Measurements from ENCODE around the gene PTPRK. TPM values are rescaled to one million over a fixed set of nuclear protein-coding genes. Genes with fewer than 3 reads are reported as not detected.
A peak's percentile ranks its signal among the peaks of the same experiment; 100 is the strongest.

Gene PTPRK
- total and polyA plus RNA-seq, 5 experiments from 2014 or later, result 3.7 to 7.5 (median 6.3) TPM

DNA sequence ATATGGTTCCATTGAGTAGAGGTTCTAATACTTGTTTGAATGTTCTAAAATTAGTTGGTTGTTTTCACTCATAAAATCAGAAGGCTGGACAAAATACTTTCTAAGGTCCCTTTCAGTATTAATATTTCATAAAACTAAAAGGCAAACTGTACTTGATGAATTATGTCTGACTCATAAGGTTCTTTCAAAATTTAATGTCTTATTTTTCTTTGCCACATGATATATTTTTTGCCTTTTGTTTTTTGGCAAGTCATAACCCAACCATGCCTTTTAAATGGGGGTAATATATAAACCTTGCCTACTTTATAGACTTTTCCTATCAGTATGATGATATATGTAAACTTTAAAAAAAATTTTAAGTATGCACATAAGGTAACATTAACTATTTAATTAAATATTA is 244.7 kb downstream of the PTPRK start:
- peaks cover 0 to 9% (median 0%) of the 10 kb centered on the region in 3 donors for H3K36me3 Mint-ChIP-seq
- no peak overlapping the region for H3K27ac Mint-ChIP-seq
- POLR2A ChIA-PET, result no interaction called here
- H3K4me1 Mint-ChIP-seq, result peaks cover 4 to 6% (median 5%) of the 10 kb centered on the region in 4 donors
- no peak for ATAC-seq
- no peaks in the 10 kb centered on the region for H3K27me3 Mint-ChIP-seq
- peaks cover 0 to 2% (median 0%) of the 10 kb centered on the region in 9 donors for H3K9me3 Mint-ChIP-seq
- H3K4me3 Mint-ChIP-seq, result no peak overlapping the region
- DNase-seq, result no peak

DNA sequence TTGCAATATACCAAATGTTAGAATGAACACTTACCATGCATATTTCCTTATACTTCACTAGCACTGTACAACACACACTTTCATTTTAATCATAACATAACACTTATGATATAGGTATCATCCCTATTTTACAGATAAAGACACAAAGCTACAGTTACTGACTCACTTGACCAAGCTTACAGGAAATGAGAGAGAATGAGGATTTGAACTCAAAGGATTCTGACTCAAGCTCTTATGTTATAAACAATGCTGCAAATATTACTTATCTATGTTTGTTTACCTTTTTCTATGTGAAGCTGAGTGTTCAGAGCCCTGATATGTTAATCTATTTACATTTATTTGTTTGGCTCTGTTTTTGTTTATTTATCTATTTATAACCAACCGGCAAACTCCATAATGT is 245.4 kb downstream of the PTPRK start:
- ATAC-seq, result no peak

DNA sequence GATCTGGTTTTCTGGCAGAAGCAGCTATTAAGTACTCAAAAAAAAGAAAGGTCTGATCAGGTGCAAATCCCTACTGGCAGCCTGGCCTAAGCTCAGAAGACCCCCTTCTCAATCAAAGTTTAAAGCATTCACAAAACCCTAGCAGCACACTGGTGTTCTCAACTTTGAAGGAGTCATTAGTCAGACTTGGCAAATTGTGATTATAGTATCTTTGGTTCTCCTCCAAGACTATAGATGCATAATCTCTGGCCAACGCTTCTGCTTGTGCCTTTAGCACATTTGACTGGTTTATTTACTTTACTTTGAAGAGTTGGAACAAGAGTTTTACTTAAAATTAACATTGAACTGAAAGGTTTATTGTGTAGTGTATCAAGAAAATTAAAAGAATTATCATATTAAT is 248.9 kb downstream of the PTPRK start:
- H3K4me1 Mint-ChIP-seq, result peaks cover 4 to 7% (median 4%) of the 10 kb centered on the region in 4 donors
- peaks cover 0 to 7% (median 0%) of the 10 kb centered on the region in 3 donors for H3K36me3 Mint-ChIP-seq
- no peak for ATAC-seq
- H3K27ac Mint-ChIP-seq, result no peak overlapping the region
- POLR2A ChIA-PET, result no interaction called here
- H3K4me3 Mint-ChIP-seq, result no peak overlapping the region
- peaks cover 0 to 2% (median 0%) of the 10 kb centered on the region in 9 donors for H3K9me3 Mint-ChIP-seq
- H3K27me3 Mint-ChIP-seq, result no peaks in the 10 kb centered on the region
- no peak for DNase-seq

More for the DNA sequence above, 245.4 kb downstream of the PTPRK start:
- no peaks in the 10 kb centered on the region for H3K27me3 Mint-ChIP-seq
- H3K9me3 Mint-ChIP-seq, result peaks cover 0 to 2% (median 0%) of the 10 kb centered on the region in 9 donors
- peaks cover 0 to 9% (median 0%) of the 10 kb centered on the region in 3 donors for H3K36me3 Mint-ChIP-seq
- no peak overlapping the region for H3K27ac Mint-ChIP-seq
- H3K4me3 Mint-ChIP-seq, result no peak overlapping the region
- no peak for DNase-seq
- POLR2A ChIA-PET, result no interaction called here
- peaks cover 4 to 7% (median 5%) of the 10 kb centered on the region in 4 donors for H3K4me1 Mint-ChIP-seq

DNA sequence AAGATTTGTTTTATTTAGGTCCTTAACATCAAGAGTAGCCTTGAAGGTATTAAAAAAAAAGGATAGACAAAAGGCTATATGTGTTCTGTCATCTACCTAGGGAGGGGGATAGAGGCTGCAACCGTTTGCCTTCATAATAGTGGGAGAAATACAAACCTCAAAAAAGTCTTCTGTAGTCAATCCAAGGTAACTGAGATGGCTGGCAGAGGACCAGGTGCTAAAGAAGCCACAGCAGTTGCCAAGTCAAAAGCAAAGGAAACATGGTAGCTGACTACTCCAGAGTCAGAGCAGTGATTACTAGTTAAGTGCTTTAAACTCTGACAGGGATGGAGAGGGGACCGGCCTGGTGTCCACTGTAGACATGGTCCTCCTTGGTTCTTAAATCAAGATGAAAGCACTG is 249.4 kb downstream of the PTPRK start:
- Mint-ChIP-seq H3K9me3 (peaks cover 0 to 2% (median 0%) of the 10 kb centered on the region in 9 donors), H3K4me1 (peaks cover 4 to 7% (median 4%) of the 10 kb centered on the region in 4 donors), H3K4me3 (no peak overlapping the region), H3K27ac (no peak overlapping the region), H3K36me3 (peaks cover 0 to 7% (median 0%) of the 10 kb centered on the region in 3 donors), H3K27me3 (no peaks in the 10 kb centered on the region)
- no peak for ATAC-seq
- DNase-seq, result no peak
- POLR2A ChIA-PET, result no interaction called here

DNA sequence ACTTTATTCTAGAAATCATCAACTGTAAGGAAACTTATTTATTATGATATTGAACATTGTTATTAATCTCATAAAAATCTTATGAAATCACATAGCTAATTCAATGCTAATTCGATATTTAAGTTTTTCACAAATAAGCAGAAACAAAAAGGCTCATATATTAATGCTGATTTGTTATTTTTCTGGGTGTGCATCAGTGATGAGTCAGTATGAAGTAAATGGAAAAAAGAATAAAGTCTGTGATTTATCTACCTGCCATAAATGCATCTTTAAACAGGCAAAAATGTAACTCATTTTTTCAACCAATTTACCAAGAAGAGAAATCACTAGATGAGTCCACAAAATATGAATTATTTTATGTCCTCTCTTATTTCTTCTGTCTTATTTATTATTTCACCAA is 253.5 kb downstream of the PTPRK start:
- Mint-ChIP-seq H3K4me1 (peaks cover 0 to 7% (median 2%) of the 10 kb centered on the region in 4 donors), H3K27me3 (no peaks in the 10 kb centered on the region), H3K4me3 (no peak overlapping the region), H3K9me3 (peaks cover 0 to 25% (median 14%) of the 10 kb centered on the region in 9 donors), H3K36me3 (peaks cover 5 to 30% (median 17%) of the 10 kb centered on the region in 3 donors), H3K27ac (no peak overlapping the region)
- POLR2A ChIA-PET, result no interaction called here
- no peak for DNase-seq
- ATAC-seq, result no peak

DNA sequence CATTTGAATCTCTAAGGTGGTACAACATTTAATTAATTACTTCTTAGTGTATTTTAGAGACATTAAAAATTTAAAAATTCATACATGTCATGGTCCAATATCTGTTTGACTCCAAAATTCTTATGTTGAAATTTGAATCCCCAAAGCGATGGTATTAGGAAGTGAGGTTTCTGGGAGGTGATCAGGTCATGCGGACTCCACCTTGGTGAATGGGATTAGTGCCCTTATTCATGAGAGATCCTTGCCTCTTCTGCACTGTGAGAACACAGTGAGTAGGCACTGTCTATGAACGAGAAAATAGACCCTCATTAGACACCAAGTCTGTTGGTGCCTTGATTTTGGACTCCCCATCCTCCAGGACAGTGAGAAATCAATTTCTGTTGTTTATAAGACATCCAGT is 254.7 kb downstream of the PTPRK start:
- Mint-ChIP-seq H3K36me3 (peaks cover 5 to 30% (median 17%) of the 10 kb centered on the region in 3 donors), H3K9me3 (peaks cover 0 to 25% (median 14%) of the 10 kb centered on the region in 9 donors), H3K27ac (peak overlapping the region in 1 of 10 donors; percentile 4), H3K4me3 (no peak overlapping the region), H3K4me1 (peaks cover 0 to 6% (median 3%) of the 10 kb centered on the region in 4 donors), H3K27me3 (no peaks in the 10 kb centered on the region)
- no peak for ATAC-seq
- POLR2A ChIA-PET, result no interaction called here
- DNase-seq, result no peak

DNA sequence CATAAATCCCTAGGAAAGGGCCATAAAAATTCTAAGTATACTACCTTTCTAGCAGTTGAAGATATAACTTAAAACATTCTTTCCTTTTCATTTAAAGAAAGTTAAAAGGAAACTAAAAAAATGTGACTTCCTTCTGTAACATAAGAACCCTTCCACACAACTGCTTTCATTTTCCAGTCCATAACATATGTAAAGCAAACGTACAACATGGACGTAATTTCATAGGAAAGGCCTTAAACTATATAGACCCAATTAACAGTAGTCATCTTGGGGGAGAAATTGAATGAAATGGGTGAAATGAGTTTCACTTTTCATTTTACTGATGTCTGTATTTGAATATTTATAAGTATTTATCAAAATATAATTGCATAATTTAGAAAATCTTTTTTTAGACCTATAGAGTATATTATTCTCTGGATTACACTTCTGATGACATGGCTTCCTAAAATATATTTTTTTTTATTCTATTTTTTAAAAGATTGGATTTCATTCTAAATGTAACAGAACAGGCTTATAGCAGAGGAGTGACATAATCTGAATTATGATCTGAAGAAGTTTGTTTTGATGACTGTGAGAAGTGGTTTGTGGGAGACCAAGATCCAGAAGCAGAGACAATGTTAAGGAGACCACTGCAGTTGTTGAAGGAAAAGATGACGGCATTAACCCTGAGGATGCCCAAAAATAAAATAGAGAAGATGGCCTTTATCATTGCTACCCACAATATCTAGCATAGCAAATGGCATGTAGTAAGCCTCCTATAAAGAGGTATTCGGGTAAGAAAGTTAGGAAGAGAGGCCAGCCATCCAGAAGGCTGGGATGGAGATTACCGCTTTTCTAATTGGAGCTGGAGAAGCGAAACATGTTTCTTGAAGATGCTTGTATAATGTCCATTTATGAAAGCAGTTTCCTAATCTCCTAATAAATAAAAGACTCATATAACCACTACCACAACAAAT is 260.4 kb downstream of the PTPRK start:
- DNase-seq (peak in 5 of 10 donors; percentile 9 to 66 (median 41)), ATAC-seq (peak; percentile 84 to 85)
- peaks cover 0 to 21% (median 12%) of the 10 kb centered on the region in 9 donors for H3K9me3 Mint-ChIP-seq
- no peaks in the 10 kb centered on the region for H3K27me3 Mint-ChIP-seq
- peak overlapping the region; percentile 72 to 96 (median 88) for H3K27ac Mint-ChIP-seq
- POLR2A ChIA-PET, result no interaction called here
- H3K36me3 Mint-ChIP-seq, result peaks cover 5 to 21% (median 16%) of the 10 kb centered on the region in 3 donors
- peak overlapping the region; percentile 56 to 90 (median 80) for H3K4me3 Mint-ChIP-seq
- peaks cover 16 to 31% (median 27%) of the 10 kb centered on the region in 4 donors for H3K4me1 Mint-ChIP-seq

DNA sequence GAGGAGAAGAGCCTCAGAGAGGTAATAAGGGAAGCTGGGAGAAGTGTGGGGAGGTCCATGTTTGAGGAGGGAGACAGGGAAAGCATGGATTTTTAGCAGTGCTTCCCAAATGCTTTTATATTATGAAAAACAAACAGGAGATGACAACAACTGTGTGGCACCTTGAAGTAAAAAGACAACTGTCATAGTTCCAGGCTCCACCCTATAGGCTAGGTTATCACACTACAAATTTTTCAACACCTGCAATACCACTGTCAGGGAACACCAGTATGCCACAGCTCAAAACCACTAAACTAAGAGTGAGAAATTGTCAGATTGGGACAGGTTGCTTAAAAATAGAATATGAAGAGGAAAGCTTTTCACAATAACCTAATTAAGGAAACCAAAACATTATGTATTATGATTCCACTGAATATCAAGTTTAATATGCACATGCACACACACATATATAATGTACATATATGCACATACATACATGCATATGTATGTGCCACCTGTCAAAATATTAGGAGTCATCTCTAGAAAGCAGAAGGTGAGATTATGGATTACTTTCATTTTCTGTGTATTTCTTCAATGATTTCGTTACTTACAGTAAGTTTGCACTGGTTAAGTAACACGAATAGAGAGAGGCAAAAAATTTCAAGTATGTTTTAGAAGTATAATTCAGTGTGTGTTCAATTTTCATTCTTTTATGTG is 261.2 kb downstream of the PTPRK start:
- Mint-ChIP-seq H3K27me3 (no peaks in the 10 kb centered on the region), H3K4me3 (peak overlapping the region; percentile 56 to 90 (median 80)), H3K36me3 (peaks cover 3 to 16% (median 12%) of the 10 kb centered on the region in 3 donors), H3K4me1 (peaks cover 16 to 31% (median 27%) of the 10 kb centered on the region in 4 donors), H3K27ac (peak overlapping the region; percentile 72 to 96 (median 90)), H3K9me3 (peaks cover 0 to 20% (median 9%) of the 10 kb centered on the region in 9 donors)
- ATAC-seq (peak; percentile 60 to 63), DNase-seq (peak in 3 of 10 donors; percentile 13 to 20 (median 15))
- POLR2A ChIA-PET, result no interaction called here

DNA sequence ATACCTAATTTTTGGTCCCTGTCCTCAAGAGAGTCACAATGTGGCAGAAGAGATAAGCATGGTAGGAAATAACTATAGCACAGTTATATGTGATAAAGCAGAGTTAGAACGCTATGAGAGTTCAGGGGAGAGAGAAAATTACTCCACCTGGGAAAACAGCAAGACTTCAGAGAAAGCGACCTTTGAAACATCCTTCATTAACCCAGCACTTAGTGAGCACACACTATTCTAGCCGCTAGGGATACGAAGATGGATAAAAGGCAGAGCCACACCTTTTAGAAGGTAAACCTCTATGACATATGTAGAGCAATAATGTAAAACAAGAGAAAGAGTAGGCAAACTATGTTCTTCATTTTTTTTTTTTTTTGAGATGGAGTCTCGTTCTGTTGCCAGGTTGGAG is 264.3 kb downstream of the PTPRK start:
- H3K9me3 Mint-ChIP-seq, result no peaks in the 10 kb centered on the region
- peaks cover 27 to 56% (median 48%) of the 10 kb centered on the region in 4 donors for H3K4me1 Mint-ChIP-seq
- H3K4me3 Mint-ChIP-seq, result no peak overlapping the region
- no peak for DNase-seq
- ATAC-seq, result no peak
- H3K36me3 Mint-ChIP-seq, result no peaks in the 10 kb centered on the region
- no peak overlapping the region for H3K27ac Mint-ChIP-seq
- POLR2A ChIA-PET, result no interaction called here
- no peaks in the 10 kb centered on the region for H3K27me3 Mint-ChIP-seq

DNA sequence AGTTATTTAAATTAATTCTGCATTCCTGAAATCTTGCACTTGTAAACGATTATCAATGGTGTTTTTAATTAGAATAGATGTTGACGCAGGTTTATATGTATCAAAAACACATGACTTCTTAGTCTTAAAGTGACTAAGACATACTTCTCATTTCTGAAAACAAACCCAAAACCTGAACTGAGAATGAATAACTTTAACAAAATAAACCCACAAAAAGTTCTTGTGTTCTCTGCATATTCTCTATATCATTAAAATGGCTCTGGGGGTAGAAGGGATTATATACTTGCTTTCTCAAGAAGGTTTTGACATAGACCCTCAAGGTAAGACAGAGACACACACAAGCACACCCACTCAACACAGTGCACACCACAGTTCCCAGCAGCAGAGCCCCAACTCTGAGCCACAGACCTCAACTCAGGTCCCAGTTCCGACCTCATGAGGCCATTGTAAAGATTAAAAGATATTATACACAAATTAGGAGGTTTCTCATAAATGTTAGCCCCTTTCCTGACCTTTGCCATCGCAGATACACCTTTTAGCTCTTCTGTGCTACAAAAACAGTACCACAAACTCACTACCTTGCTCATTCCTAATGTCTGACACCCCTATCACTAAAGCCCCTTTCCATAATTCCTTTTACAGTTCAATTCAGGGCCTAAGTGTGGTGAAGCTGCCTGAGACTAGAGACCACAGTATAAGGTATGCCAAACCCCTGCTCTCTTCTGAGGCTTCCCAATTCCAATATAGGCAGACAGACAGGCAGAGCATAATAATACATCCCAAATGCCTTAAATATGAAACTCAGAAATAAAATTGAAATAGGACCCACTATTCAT is 267.8 kb downstream of the PTPRK start:
- H3K9me3 Mint-ChIP-seq, result peaks cover 0 to 8% (median 0%) of the 10 kb centered on the region in 9 donors
- DNase-seq (no peak), ATAC-seq (peak in 1 of 2 donors; percentile 67)
- H3K4me3 Mint-ChIP-seq, result peak overlapping the region; percentile 2 to 71 (median 32)
- peaks cover 0 to 8% (median 5%) of the 10 kb centered on the region in 3 donors for H3K36me3 Mint-ChIP-seq
- H3K27me3 Mint-ChIP-seq, result no peaks in the 10 kb centered on the region
- H3K27ac Mint-ChIP-seq, result peak overlapping the region in 9 of 10 donors; percentile 0 to 65 (median 23)
- POLR2A ChIA-PET, result interaction anchor here (0.6 kb wide), 1 partner anchor 516 kb away, joined by 3 read pairs; no protein-coding TSS in a partner anchor
- H3K4me1 Mint-ChIP-seq, result peaks cover 12 to 33% (median 23%) of the 10 kb centered on the region in 4 donors

DNA sequence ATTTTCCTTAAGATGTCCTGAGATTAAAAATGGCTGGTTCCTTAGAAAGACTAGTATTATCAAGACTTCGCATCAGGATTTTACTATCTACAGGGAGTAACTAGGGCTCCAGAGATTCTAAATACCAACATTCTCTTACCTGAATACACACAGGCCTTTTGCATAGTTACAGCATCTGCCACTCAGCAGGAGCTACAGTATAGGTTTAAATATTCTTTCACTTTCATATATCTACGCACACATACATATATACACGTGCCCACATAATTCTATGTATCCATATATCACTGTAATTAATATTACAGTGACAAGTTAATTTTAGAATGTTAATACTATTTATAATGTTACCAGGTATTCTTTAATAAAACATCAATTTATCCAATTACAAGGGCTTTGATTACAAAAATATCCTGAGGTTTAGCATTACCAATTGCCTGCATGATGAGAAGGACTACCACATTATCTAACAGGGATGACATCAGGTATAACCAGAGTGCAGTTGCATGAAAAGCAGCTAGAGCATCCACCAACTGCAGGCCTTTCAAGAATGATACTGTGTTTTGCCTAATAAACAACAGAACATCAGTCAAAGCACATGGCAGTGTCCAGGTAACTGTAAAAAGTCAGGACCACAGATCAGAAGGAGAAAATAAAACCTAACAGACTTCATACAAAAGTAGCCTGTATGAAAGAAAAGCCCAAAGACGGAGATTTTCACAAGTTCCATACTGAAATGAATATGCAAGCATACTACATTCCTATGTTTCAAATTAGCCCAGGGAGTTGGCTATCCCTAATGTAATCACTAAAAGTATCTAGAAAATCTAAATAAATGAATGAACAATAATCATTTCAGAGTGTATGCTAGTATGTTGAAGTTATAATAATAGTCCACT is 268.7 kb downstream of the PTPRK start:
- DNase-seq (no peak), ATAC-seq (no peak)
- peak overlapping the region in 1 of 10 donors; percentile 32 for H3K4me3 Mint-ChIP-seq
- peaks cover 12 to 33% (median 23%) of the 10 kb centered on the region in 4 donors for H3K4me1 Mint-ChIP-seq
- H3K9me3 Mint-ChIP-seq, result peaks cover 0 to 8% (median 0%) of the 10 kb centered on the region in 9 donors
- POLR2A ChIA-PET, result no interaction called here
- H3K27me3 Mint-ChIP-seq, result no peaks in the 10 kb centered on the region
- H3K27ac Mint-ChIP-seq, result peak overlapping the region in 1 of 10 donors; percentile 2
- peaks cover 0 to 8% (median 5%) of the 10 kb centered on the region in 3 donors for H3K36me3 Mint-ChIP-seq
